GM21737 (cell line): Measurements from ENCODE around the gene THBS2.
"Not testable (repeated sequence)": the region's sequence is repeated elsewhere in the genome, so short reads cannot be mapped to it uniquely, and the experiment has no call there.

Experiments
- ATAC-seq: cut with Tn5 transposase; IDR thresholded peaks from one replicate; pipeline ENCODE4 v1.9.1; 2021; ENCODE audit warnings: mild to moderate bottlenecking, moderate library complexity; ENCODE audit not compliant: unreplicated experiment

Gene THBS2

DNA sequence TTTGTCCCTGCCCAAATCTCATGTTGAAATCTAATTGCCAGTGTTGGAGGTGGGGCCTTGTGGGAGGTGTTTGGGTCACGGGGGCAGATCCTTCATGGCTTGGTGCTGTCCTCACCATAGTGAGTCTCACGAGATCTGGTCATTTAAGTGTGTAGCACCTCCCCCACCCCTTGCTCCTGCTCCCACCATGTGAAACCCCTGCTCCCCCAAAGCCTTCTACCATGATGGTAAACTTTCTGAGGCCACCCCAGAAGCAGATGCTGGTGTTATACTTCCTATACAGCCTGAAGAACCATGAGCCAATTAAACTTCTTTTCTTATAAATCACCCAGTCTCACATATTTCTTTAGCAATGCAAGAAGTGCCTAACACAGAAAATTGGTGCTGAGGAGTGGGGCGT is 19.9 kb upstream of the THBS2 start:
- no peak for ATAC-seq

DNA sequence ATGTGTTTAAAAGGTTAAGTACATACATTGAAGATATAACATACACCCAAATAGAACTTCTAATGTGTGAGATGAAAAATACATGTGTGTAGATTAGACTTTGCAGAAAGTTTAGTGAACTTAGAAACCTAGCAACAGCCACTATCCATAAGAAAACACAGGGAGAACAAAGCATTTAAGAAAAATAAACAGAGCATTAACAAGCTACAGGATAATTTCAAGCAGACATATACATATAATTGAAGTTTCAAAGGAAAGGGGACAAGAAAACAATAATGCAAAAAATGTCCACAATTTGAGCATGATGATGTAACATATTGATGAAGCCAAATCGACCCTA is 18.2 kb upstream of the THBS2 start:
- ATAC-seq, result no peak

DNA sequence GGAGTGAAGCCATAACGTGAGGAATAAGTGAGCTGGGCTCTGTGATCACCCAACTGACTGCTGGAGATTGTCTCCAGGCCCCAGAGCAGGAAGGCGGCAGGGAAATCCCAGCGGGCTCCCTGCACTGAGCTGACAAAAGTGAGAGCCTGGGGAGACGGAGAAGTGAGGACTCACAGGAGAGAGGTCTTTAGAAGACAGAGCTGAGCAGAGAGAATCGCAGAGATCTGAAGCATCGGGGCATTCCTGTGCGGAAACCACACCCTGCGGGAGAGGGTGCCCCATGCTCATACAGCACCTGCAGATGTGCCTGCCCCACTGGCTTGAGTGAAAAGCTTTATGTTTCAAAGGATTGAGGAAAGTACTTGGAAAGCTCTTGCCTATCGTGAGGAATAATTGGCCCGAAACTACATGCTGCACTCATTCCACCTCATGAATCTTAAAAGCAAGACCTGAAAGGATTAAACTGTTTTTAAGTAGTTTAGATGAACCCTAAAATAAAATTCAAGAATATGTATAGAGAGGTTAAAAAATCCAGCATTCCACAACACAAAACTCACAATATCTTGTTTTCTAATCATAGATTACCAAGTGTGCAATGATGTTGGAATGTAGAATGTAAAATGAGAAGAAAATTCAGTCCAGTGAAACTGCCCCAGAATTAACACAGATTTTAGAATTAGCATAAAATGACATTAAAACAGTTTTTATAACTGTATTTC is 17.7 kb upstream of the THBS2 start:
- ATAC-seq, result no peak

DNA sequence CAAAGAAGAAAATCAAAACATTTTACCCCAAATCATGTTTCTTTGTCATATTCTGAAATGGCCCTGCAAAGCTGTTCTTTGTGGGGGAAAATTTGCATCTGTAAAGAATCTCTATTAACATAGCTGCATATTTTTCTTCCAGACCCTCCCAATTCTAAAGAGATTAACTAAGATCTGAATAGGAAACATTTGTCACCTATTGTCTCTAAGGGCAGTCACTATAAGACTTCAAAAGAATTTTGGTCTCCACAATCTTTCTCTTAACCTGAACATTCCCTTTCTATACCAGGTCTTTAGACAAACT is 16.4 kb upstream of the THBS2 start:
- ATAC-seq, result not testable (repeated sequence)

DNA sequence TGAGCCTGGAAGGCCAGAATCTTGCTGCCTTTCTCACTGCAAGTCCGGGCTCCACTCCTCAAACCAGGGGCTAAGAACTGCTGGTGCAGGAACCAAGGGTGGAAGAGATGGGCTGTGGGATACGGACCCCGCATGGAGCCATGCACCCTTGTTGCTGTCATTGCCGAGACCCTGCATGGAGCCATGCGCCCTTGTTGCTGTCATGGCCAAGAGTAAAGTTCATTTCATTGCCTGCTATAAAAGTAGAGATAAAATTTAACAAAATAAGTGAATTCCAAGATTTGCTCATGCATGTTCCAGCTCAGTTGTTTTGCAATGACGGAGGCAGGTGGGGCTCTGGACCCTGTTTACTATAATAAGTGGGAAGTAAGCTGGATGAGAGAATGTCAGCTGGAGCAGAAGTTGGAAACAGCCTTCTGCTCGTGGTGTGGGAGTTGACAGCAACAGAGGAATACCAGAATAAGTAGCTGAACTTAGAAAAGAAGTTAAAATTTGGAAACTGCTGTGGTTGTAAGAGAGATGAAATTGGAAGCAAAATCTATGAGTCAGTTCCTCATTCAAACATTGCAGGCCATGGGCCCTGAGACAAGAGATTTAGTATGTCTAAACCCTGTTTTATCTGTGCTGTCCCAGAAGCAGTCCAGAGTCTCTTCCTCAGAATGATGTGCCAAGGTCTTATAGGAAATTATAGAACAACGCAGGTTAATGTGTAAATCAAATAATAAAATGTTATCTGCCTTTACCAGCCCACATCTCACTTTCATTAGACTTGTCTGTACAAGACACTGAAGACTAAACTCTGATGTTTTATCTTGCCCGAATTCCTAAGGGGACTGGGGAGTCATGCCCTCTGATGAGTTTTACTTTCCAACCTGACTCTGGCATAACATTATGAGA is 15.8 kb upstream of the THBS2 start:
- no peak for ATAC-seq

DNA sequence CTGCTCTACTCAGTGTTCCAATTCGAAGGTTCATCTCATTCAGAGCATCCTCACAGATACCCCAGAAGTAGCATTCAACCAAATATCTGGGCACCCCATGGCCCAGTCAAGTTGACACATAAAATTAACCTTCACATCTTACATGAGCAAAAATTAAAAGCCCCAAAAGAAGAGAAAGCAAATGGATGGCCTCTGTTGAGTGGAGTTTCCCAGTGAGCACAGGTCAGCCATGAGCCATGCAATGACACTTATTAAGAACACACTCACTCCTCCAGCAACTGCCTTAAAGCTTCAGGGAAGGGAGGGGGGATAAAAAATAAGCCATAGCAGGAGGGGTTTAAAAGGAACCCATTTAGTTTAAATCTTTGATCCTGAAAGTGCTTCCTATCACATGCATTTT is 14.6 kb upstream of the THBS2 start:
- ATAC-seq, result no peak

DNA sequence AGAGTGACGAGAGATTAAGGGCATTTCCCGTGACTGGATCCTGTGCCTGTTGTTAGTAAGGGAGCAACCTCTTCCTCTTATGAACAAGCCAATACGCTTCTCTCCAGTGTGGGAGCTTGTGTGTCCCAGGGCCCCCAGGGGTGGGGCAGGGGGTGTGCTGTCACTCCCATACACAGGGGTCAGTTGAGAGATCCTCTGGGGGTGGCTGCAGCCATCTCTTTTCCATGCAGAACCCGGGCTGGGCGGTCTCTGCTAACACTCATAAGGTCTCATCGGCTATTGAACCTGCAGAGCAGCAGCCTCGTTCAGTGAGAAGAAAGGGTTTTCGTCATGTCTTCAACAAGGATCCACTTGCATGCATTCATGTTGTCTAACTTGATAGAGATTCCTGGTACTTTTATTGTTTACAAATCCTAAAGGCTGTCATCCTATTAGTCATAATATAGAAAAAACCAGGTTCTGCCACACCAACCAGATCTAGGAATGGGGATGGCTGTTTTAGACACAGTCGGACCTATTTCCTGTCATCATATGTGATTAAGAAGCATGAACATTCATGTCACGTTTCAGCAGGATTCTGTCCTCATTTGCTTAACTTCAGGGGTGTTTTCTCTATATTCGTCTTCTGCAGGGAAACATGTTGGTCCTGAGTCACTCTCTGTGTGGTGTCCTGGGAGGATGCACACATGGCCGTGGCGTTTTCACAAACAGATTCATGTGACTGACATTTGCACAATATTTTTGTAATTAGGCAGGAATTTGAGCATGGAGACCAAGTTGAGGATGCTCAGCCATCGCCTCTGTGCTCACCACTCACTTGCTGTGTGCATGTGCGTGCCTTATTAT is 13.3 kb upstream of the THBS2 start:
- no peak for ATAC-seq

DNA sequence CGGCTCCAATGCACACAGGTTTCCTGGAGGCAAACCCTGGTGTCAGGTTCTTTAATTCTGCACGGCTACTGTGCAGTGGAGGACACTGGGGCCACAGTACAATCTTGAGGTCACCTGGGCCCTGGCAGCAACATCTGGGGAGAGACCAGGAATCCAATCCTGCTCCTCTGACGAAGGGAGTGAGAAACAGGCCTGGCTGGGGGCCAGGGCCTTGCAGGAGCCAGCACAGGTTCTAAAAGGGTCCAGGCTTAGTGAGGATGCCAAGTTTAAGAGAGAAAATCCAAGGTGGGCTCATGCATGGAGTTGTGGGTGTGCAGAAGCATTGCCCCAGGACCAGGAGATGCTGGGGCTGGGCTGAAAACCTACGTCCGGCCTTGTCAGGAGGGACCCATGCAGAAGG is 12.6 kb upstream of the THBS2 start:
- ATAC-seq, result no peak

DNA sequence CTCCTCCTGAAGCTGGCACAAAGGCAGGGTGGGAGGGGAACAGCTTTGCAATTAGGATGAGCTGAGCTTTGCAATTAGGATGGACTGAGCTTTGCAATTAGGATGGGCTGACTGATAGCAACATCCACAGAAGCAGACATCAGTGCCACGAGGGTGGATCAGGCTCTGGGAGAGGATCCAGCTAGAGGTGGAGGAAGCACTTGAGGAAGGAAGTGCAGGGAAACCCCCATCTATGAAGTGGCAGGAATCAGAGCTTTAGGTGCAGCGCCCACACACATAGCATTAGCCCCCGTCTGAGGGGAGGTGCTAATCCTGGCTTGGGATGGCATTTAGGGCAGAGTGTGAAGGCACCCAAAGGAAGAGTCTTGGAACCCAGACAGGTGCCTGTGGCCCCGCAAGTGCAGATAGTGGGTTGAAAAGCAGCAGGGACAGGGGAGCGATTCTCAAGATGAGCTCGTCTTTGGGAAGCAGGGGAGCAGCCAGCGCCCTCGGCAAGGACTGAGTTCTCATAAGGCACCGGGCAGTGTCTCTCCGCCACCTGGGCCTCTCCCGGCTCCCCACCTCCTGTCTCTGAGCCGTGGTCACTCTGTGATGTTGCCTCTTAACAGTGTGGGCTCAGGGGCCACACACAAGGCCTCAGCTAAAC is 12.0 kb upstream of the THBS2 start:
- ATAC-seq, result no peak

DNA sequence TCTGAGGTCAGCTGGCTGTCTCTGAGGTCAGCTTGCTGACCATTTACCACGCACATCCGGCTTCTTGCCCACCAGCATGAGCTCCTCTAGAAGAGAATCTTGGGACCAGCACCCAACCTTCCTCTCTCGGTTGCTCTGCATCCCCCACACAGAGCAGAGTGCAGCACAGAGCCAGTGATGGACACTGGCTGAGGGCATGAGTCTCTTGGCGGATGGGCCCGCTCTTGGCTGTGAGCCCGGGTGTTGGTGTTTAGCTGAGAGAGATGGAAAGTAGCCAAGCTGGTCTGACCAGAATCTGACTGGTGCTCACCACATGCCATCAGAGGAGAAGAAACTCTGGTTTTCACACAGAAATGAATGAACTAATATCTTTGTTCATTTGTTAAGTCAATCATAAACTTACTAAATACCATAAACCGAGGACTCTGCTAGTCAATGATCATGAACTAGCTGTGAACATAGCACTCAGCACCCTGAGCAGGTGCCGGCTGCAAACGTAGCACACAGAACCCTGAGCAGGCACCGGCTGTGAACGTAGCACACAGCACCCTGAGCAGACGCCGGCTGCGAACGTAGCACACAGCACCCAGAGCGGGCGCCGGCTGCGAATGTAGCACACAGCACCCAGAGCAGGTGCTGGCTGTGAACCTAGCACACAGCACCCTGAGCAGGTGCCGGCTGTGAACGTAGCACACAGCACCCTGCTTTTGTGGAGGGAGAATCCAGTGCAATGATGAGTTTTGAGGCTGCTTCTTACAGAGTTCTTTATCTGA is 10.4 kb upstream of the THBS2 start:
- no peak for ATAC-seq

DNA sequence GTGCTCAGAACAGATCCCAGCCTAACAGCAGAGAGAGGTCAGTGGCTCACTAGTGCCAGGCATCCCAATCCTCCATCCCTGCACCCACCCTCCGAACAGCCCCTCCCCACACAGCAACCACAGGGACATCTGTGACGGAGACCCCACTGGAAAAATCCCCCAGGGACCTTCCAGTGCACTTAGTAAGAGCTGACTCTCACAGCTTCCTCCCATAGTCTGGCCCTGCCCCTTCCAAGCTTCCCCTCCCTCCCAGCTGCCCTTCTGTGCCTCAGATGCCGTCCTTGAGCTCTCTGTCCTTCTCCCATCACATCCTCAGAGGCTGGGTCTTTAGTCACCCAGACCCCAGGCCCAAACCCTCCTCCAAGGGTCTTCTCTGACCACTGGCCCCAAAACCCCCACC is 9.7 kb upstream of the THBS2 start:
- no peak for ATAC-seq

DNA sequence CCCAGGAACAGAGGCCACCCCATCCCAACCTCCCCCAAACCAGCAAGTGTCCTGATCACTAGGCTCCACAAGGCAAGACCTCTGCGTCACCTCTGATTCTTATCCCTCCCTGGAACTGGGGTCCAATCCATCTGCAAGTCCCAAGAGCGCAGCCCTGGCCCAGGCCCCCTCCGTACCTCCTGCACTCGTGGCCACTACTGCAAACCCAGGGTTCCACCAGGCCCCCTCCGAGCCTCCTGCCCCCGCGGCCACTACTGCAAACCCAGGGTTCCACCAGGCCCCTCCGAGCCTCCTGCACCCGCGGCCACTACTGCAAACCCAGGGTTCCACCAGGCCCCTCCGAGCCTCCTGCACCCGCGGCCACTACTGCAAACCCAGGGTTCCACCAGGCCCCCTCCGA is 9.0 kb upstream of the THBS2 start:
- not testable (repeated sequence) for ATAC-seq

DNA sequence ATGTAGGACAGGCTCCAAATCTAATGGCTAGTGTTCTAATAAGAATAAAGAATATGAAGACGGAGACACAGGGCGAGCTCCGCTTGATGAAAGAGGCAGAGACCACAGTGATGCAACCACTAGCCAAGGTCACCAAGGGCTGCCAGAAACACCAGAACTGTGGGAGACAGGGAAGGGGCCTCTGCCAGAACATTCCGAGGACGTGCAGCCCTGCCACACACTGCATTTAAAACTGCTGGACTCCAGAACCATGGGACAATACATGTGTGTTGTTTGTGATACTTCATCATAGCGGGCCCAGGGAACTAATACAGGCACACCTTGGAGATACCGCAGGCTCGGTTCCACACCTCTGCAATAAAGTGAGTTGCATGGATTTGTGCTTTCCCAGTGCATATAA is 2.9 kb upstream of the THBS2 start:
- no peak for ATAC-seq

DNA sequence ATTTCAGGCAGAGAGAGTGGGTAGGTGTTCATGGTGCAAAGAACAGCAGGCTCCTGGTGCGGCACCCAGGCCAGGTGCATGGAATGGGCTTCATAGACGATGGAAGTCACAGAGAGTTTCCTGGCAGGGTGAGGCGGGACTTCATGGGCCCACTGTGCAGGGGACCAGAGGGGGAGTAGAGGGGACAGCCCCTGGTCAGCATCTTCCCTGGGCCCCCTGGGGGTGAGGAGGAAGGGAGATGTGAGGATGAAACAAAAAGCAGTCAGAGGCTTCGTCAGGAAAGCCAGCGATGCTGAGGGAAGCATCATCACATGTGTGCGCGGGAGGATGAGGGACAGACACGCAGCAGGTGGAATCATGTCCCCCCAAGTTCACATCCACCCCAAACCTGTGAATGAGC is 2.4 kb upstream of the THBS2 start:
- ATAC-seq, result no peak

DNA sequence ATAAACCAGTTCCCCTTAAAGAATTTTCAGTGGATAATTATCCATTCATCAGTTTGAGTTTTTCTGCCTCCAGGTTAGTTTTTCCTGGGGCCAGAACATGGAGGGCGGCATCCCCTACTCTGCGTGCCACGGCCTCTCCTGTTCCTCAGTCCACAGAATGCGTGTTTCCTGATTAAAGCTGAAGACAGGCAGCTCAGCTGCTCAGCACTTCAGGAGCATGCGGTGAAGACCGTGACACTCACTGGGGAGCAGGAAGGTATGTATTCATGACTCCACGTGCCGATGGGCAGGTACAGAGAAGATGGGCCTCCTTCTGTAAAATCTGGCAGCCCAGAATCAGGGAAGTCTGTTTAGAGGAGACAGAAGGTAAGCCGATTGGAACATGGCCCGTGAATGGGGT is 2.0 kb upstream of the THBS2 start:
- no peak for ATAC-seq

DNA sequence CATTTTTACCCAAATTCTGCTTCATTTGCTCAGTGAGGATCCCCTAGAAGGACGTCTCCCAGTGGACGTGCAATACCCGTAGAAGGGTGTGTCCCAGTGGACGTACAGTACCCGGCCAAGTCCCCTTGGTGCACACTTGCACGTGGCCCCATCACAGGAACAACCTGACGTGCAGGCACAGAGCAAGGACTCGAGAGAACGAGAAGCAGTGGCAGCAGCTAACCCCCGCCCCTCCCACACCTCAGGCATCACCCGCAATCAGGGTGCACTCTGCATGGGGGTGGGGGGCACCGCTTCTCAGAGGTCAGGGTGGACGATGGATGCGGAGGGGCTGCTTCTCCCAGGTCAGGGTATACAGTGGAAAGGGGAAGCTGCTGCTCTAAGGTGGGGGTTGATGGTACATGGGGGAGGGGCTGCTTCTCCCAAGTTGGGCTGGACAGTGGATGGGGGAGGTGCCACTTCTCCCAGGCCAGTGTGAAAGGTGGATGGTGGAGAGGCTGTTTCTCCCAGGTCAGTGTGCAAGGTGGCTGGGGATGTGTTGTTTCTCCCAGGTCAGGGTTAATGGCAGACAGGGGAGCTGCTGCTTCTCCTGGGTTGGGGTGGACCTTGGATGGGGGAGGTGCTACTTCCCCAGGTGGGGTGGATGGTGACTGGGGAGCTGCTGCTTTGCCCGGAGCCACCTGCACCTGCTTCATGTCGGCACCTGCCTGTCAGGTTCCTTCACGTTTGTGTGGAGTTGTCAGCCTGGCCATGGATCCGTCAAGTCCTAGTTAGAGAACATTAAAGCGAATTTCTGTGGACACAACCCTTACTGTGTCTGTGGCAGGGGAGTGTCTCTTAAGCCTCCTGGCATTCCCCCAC is 1.0 kb upstream of the THBS2 start:
- ATAC-seq, result no peak

DNA sequence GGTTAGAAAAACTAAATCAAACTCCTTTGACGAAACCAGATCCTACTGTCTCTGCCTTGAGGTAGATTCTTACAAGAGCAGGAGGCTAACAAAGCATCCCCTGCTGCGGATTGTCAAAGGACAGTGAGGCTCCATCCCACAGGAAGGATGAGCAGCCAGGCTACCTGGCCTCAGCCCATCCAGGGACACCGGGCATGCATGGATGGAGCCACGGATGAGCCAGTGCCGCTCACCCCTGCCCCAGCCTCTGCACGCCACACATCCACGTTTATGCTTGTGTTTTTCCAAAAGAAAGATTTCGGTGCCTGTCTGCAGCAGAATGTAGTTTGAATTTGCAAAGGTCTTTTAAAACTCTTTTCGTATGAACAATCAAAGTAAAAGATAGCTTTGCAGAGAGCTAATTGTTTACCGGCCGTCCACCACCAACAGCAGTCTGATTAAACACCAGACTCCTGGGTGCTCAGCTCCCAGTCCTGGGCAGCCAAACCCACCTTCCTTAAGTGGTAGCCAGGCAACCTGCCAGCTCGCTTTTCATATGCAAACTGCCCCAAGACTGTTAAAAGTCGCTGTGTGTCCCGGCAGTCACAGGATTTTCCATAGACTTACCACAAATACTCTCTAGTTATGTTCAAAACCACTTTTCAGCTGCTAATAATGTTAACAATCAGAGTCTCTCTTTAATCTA is 999 bp downstream of the THBS2 start:
- no peak for ATAC-seq

DNA sequence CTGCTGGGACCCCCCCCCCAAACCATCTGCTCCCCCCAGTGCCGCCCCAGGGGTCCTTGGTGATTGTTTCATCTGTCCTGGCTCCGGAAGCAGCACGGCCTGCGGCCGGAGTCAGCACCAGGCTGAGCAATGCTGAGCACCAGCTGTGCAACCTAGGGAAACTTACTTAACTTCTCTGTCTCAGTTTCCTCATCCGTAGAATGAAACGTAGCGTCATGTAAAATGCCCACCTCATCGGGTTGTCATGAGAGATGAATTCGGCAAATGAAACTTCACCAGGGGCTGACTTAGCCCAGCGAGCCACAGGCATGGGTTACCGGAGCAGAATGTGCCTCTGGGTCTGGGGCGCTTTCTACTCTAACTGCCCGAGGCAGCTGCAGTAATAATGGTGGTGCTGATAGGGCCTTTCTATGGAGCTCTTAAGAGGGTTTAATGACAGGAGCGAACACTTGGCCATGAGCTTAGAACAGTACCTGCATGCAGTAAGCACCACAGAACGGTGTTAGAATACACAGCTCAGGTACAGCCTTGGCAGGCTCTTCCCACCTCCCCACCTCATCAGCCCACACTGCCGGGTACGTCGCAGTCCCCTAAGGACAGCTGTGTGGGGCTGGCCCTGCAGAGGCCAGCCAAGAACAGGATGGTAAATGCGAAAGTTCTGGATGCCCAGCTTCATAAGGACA is 1.7 kb downstream of the THBS2 start:
- ATAC-seq, result no peak
